A673 (cell line): ENCODE data around the gene ZC3H12C. TPM values are rescaled to one million over a fixed set of nuclear protein-coding genes. Genes with fewer than 3 reads are reported as not detected.

Source experiments
- BruUV-seq: library from RNA; stranded (reverse); fragments of 400-500 nt; replicated peaks from 2 replicates; lab custom pipeline; 2021; lab: Mats Ljungman, UMichigan
- CTCF ChIA-PET: fragments of 300-600 bp; sonication (Branson Sonifier 250); formaldehyde crosslinking; loops from one replicate; lab custom pipeline; 2022; ENCODE audit warnings: antibody characterized with exemption; lab: Charles Lee
- POLR2A ChIA-PET: fragments of 300-600 bp; sonication (Branson Sonifier 250); formaldehyde crosslinking; loops from one replicate; lab custom pipeline; 2022; ENCODE audit warnings: antibody characterized with exemption; ENCODE audit not compliant: low non-redundant PET; lab: Charles Lee
- DNase-seq: peaks from one replicate; pipeline ENCODE4 v3.0.0-alpha.2; 2015; ENCODE audit warnings: low spot score
- H3K27ac ChIP-seq: fragments of 200-600 bp; sonication (generic); 2 replicates; pipeline ENCODE4 v1.5.1; 2016; ENCODE audit warnings: mixed run types, low read depth, mild to moderate bottlenecking, mixed read lengths, antibody characterized with exemption, low read length; ENCODE audit not compliant: poor library complexity, severe bottlenecking
- H3K27me3 ChIP-seq: fragments of 200-600 bp; sonication (generic); replicated peaks from 2 replicates; pipeline ENCODE4 v1.6.1; 2017; ENCODE audit warnings: mixed run types, low read depth, mild to moderate bottlenecking, mixed read lengths, antibody characterized with exemption, low read length; ENCODE audit not compliant: insufficient read depth, poor library complexity
- H3K36me3 ChIP-seq: fragments of 200-600 bp; sonication (generic); 2 replicates; pipeline ENCODE4 v1.6.1; 2016; ENCODE audit warnings: mixed run types, mild to moderate bottlenecking, mixed read lengths, antibody characterized with exemption, low read length; ENCODE audit not compliant: insufficient read depth, poor library complexity, severe bottlenecking
- H3K4me1 ChIP-seq: fragments of 200-600 bp; sonication (generic); 2 replicates; pipeline ENCODE4 v1.6.1; 2017; ENCODE audit warnings: mixed run types, mild to moderate bottlenecking, mixed read lengths, antibody characterized with exemption, low read length; ENCODE audit not compliant: insufficient read depth, poor library complexity, severe bottlenecking
- H3K4me3 ChIP-seq: fragments of 200-600 bp; sonication (generic); 2 replicates; pipeline ENCODE4 v1.5.1; 2016; ENCODE audit warnings: low read depth, mixed run types, mild to moderate bottlenecking, mixed read lengths, low read length; ENCODE audit not compliant: poor library complexity, severe bottlenecking
- H3K9me3 ChIP-seq: fragments of 200-600 bp; sonication (generic); 2 replicates; pipeline ENCODE4 v1.6.1; 2016; ENCODE audit warnings: mixed run types, low read depth, mild to moderate bottlenecking, mixed read lengths, antibody characterized with exemption, low read length; ENCODE audit not compliant: poor library complexity, severe bottlenecking
- EZH2 ChIP-seq: fragments of 200-600 bp; sonication (generic); IDR thresholded peaks from 2 replicates; pipeline ENCODE4 v1.6.1; 2017; ENCODE audit warnings: borderline replicate concordance, low read depth, mild to moderate bottlenecking, mixed read lengths, antibody characterized with exemption, low read length; ENCODE audit not compliant: poor library complexity, severe bottlenecking
- intact Hi-C: fragments of 100-400 bp; cut with micrococcal nuclease; formaldehyde crosslinking; loops from one replicate; pipeline ENCODE4 v1.10.0; 2022; ENCODE audit not compliant: unreplicated experiment
- total RNA-seq: library from RNA; stranded (reverse); gene quantifications from 2 replicates; pipeline ENCODE4 v1.2.3, GENCODE V29; 2021
- TF ChIP-seq, protein P1 (sequence below): fragments of 300-800, 200-600 bp; sonication (generic); conservative IDR thresholded peaks from 2 replicates; pipeline ENCODE4 v1.5.1; 2017; ENCODE audit warnings: low read depth, mild to moderate bottlenecking, antibody characterized with exemption, low read length, moderate library complexity, mixed read lengths

The ZC3H12C gene
- total RNA-seq, 1 experiment from 2014 or later: 21.7 TPM

- TF ChIP-seq, protein P1, sequence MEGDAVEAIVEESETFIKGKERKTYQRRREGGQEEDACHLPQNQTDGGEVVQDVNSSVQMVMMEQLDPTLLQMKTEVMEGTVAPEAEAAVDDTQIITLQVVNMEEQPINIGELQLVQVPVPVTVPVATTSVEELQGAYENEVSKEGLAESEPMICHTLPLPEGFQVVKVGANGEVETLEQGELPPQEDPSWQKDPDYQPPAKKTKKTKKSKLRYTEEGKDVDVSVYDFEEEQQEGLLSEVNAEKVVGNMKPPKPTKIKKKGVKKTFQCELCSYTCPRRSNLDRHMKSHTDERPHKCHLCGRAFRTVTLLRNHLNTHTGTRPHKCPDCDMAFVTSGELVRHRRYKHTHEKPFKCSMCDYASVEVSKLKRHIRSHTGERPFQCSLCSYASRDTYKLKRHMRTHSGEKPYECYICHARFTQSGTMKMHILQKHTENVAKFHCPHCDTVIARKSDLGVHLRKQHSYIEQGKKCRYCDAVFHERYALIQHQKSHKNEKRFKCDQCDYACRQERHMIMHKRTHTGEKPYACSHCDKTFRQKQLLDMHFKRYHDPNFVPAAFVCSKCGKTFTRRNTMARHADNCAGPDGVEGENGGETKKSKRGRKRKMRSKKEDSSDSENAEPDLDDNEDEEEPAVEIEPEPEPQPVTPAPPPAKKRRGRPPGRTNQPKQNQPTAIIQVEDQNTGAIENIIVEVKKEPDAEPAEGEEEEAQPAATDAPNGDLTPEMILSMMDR: no peak
- TF ChIP-seq EZH2: no peak
- intact Hi-C loops: no loop called here
- ChIA-PET POLR2A (no interaction called here), CTCF (no interaction called here)
- no peak overlapping the region for H3K4me3 ChIP-seq
- no peaks in the 10 kb centered on the region for H3K9me3 ChIP-seq
- no peak for DNase-seq
- H3K27me3 ChIP-seq: no peaks in the 10 kb centered on the region
- no peak overlapping the region for H3K27ac ChIP-seq
- peaks cover 9% of the 10 kb centered on the region for H3K36me3 ChIP-seq
- BruUV-seq: no TSS peak
- no peaks in the 10 kb centered on the region for H3K4me1 ChIP-seq
These were observed 20.3 kb downstream of the ZC3H12C start for GRCh38 chr11:110113505-110113904.

DNA sequence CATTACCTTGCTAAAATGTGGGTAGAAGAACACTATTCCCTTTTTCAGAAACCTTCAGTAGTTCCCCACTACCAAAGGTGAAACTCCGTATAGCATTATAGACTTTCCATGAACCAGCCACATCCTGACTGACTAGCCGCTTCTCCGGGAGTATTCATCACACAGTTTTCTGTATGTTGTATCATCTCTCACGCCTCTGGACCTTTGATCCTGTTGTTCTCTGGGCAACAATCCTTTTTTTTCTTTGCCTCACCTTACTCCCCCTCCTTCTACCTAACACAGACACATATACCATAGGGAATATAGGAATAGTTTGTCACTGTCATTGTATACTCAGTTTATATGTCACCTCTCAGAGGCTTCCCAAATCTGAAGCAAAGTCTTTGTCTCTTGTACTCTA lies 20.8 kb downstream of the ZC3H12C start:
- no peaks in the 10 kb centered on the region for H3K27me3 ChIP-seq
- H3K4me3 ChIP-seq: no peak overlapping the region
- no peak for TF ChIP-seq EZH2
- TF ChIP-seq, protein P1: no peak
- CTCF ChIA-PET: no interaction called here
- no peak for DNase-seq
- H3K4me1 ChIP-seq: no peaks in the 10 kb centered on the region
- intact Hi-C loops: no loop called here
- no peaks in the 10 kb centered on the region for H3K9me3 ChIP-seq
- peaks cover 9% of the 10 kb centered on the region for H3K36me3 ChIP-seq
- BruUV-seq: no TSS peak
- POLR2A ChIA-PET: no interaction called here
- H3K27ac ChIP-seq: no peak overlapping the region

DNA sequence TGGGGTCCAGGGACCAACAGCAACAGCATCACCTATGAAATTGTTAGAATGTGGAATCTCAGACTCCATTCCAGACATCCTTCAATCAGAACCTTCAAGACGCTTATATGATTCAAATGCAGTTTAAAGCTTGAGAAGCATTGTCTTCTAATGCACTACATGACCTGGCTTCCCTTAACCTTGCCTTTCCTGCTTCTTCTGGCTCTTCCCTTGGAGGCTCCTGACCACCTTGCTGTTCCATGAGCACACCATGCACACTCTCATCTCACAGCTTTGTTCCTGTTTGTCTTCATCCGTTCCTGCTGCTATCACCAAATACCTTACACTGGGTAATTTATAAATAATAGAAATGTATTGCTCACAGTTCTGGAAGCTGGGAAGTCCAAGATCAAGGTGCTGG lies 26.1 kb downstream of the ZC3H12C start:
- peaks cover 9% of the 10 kb centered on the region for H3K36me3 ChIP-seq
- peaks cover 46% of the 10 kb centered on the region for H3K4me1 ChIP-seq
- DNase-seq: no peak
- H3K4me3 ChIP-seq: no peak overlapping the region
- POLR2A ChIA-PET: no interaction called here
- H3K27ac ChIP-seq: no peak overlapping the region
- H3K27me3 ChIP-seq: no peaks in the 10 kb centered on the region
- TF ChIP-seq, protein P1: no peak
- no peak for TF ChIP-seq EZH2
- intact Hi-C loops: no loop called here
- BruUV-seq: no TSS peak
- CTCF ChIA-PET: no interaction called here
- no peaks in the 10 kb centered on the region for H3K9me3 ChIP-seq
